HepG2 (cell line): ENCODE results near the gene H2AZ1. TPM values are rescaled to one million over a fixed set of nuclear protein-coding genes. Genes with fewer than 3 reads are reported as not detected.

Experiments
- ARNT ChIP-seq: fragments of 450-650 bp; IDR thresholded peaks from 2 replicates; pipeline ENCODE4 v1.6.1; 2017
- ATF1 ChIP-seq: IDR thresholded peaks from 2 replicates; pipeline ENCODE4 v1.6.1; 2016; ENCODE audit warnings: mild to moderate bottlenecking, control low read depth
- BCL6 ChIP-seq: IDR thresholded peaks from 2 replicates; pipeline ENCODE4 v1.6.1; 2016; ENCODE audit warnings: missing genetic modification reagents, missing compliant biosample characterization
- CREB3 ChIP-seq: sonication (generic); formaldehyde crosslinking; IDR thresholded peaks from 2 replicates; pipeline ENCODE4 v1.5.0; 2020; ENCODE audit warnings: missing genetic modification reagents
- ELK4 ChIP-seq: sonication (generic); formaldehyde crosslinking; IDR thresholded peaks from 2 replicates; pipeline ENCODE4 v1.9.0; 2021; ENCODE audit warnings: missing genetic modification reagents, borderline replicate concordance
- ERF ChIP-seq: IDR thresholded peaks from 2 replicates; pipeline ENCODE4 v1.6.1; 2018; ENCODE audit warnings: missing biosample characterization, missing genetic modification reagents
- FOSL1 ChIP-seq: sonication (generic); formaldehyde crosslinking; IDR thresholded peaks from 2 replicates; pipeline ENCODE4 v1.9.0; 2021; ENCODE audit warnings: missing genetic modification reagents, borderline replicate concordance
- JUND ChIP-seq: sonication (generic); formaldehyde crosslinking; IDR thresholded peaks from 2 replicates; pipeline ENCODE4 v1.8.0; 2022; ENCODE audit warnings: mild to moderate bottlenecking, missing genetic modification reagents
- NFE2 ChIP-seq: sonication (generic); formaldehyde crosslinking; IDR thresholded peaks from 2 replicates; pipeline ENCODE4 v1.4.0; 2020; ENCODE audit warnings: missing genetic modification reagents
- NPAS2 ChIP-seq: sonication (generic); formaldehyde crosslinking; IDR thresholded peaks from 2 replicates; pipeline ENCODE4 v1.8.0; 2022; ENCODE audit warnings: mild to moderate bottlenecking, missing genetic modification reagents, borderline replicate concordance
- PAWR ChIP-seq: sonication (generic); formaldehyde crosslinking; IDR thresholded peaks from 2 replicates; pipeline ENCODE4 v1.4.0; 2020; ENCODE audit warnings: missing genetic modification reagents, mild to moderate bottlenecking, borderline replicate concordance
- RARG ChIP-seq: sonication (generic); formaldehyde crosslinking; IDR thresholded peaks from 2 replicates; pipeline ENCODE4 v1.4.0; 2020; ENCODE audit warnings: low read depth, mild to moderate bottlenecking, missing genetic modification reagents
- REXO4 ChIP-seq: sonication (generic); formaldehyde crosslinking; IDR thresholded peaks from 2 replicates; pipeline ENCODE4 v1.8.0; 2022; ENCODE audit warnings: missing genetic modification reagents, mild to moderate bottlenecking, borderline replicate concordance
- SAFB2 ChIP-seq: sonication (generic); formaldehyde crosslinking; IDR thresholded peaks from 2 replicates; pipeline ENCODE4 v1.5.1; 2020; ENCODE audit warnings: missing genetic modification reagents, low read depth, mild to moderate bottlenecking, borderline replicate concordance
- SMYD3 ChIP-seq: sonication (generic); formaldehyde crosslinking; IDR thresholded peaks from 2 replicates; pipeline ENCODE4 v1.8.1; 2023; ENCODE audit warnings: mild to moderate bottlenecking, missing genetic modification reagents
- TEF ChIP-seq: sonication (generic); formaldehyde crosslinking; IDR thresholded peaks from 2 replicates; pipeline ENCODE4 v1.5.0; 2020; ENCODE audit warnings: missing genetic modification reagents
- ZFP90 ChIP-seq: sonication (generic); formaldehyde crosslinking; IDR thresholded peaks from 2 replicates; pipeline ENCODE4 v1.8.0; 2022; ENCODE audit warnings: missing genetic modification reagents, mild to moderate bottlenecking, inconsistent platforms, borderline replicate concordance
- ZMAT5 ChIP-seq: sonication (generic); formaldehyde crosslinking; IDR thresholded peaks from 2 replicates; pipeline ENCODE4 v1.5.0; 2020; ENCODE audit warnings: mild to moderate bottlenecking, low read depth, missing genetic modification reagents, borderline replicate concordance
- ZNF10 ChIP-seq: sonication (generic); formaldehyde crosslinking; IDR thresholded peaks from 2 replicates; pipeline ENCODE4 v1.4.0; 2020; ENCODE audit warnings: mild to moderate bottlenecking, low read depth, missing genetic modification reagents, borderline replicate concordance
- ZNF256 ChIP-seq: sonication (generic); formaldehyde crosslinking; conservative IDR thresholded peaks from 2 replicates; pipeline ENCODE4 v1.4.0; 2020; ENCODE audit warnings: missing genetic modification reagents
- ZNF687 ChIP-seq: sonication (generic); formaldehyde crosslinking; IDR thresholded peaks from 2 replicates; pipeline ENCODE4 v1.5.1; 2020; ENCODE audit warnings: mild to moderate bottlenecking, missing genetic modification reagents, moderate library complexity
- ZNF777 ChIP-seq: sonication (generic); formaldehyde crosslinking; IDR thresholded peaks from 2 replicates; pipeline ENCODE4 v1.4.0; 2020; ENCODE audit warnings: missing genetic modification reagents
- ZNF782 ChIP-seq: sonication (generic); formaldehyde crosslinking; IDR thresholded peaks from 2 replicates; pipeline ENCODE4 v1.4.0; 2020; ENCODE audit warnings: missing genetic modification reagents, mild to moderate bottlenecking, borderline replicate concordance
- polyA plus RNA-seq, 8 experiments: library from polyadenylated mRNA; depleted of rRNA in 3 of 8; stranded (reverse) in 7 of 8; unstranded in 1 of 8; fragments of >200 nt; fragmentation: Illumina TruSeq in 4 of 8; extraction: Trizol in 4 of 8; gene quantifications; 2 replicates each; pipeline versions ENCODE4 v1.2.1 to v1.2.3, GENCODE V29; 2011 to 2016; ENCODE audit warnings: low read depth in 4 of 8, missing spikeins in 1 of 8, mixed read lengths in 1 of 8; ENCODE audit not compliant: insufficient read depth in 1 of 8
- total RNA-seq, 5 experiments: library from RNA; depleted of rRNA; stranded (reverse); fragments of >200 nt; fragmentation: Illumina TruSeq; extraction: Trizol; gene quantifications; 2 replicates each; pipeline ENCODE4 v1.2.3, GENCODE V29; 2016; ENCODE audit warnings: low read depth in 1 of 5

H2AZ1 gene
- total and polyA plus RNA-seq, 2 of the 13 experiments (the other 11 are each of a cell fraction or from before 2014, with no cell fraction given), result 301 to 574 TPM

GRCh38 chr4:99946356-99947189, 3.5 kb downstream of the H2AZ1 start, which contains the start of gene DNAJB14 (continued):
- TF ChIP-seq SMYD3 (CRISPR knock-in tag) (0 out of 2 replicates have a peak, but pooled peaks have one; percentile 37), ZNF777 (0 out of 2 replicates have a peak, but pooled peaks have one; percentile 65), REXO4 (CRISPR knock-in tag) (no peak), BCL6 (peak; percentile 11; the same call in 1 of the 2 replicates), FOSL1 (CRISPR knock-in tag) (no peak), TEF (no peak), ATF1 (CRISPR knock-in tag) (no peak), PAWR (no peak), ZNF10 (CRISPR knock-in tag) (no peak), ZNF256 (no peak), NFE2 (CRISPR knock-in tag) (no peak), ZFP90 (CRISPR knock-in tag) (0 out of 2 replicates have a peak, but pooled peaks have one; percentile 44), RARG (CRISPR knock-in tag) (no peak), ERF (CRISPR knock-in tag) (peak; percentile 37; the same call in 1 of the 2 replicates), ARNT (no peak), SAFB2 (0 out of 2 replicates have a peak, but pooled peaks have one; percentile 59), NPAS2 (CRISPR knock-in tag) (no peak), ZMAT5 (no peak), CREB3 (CRISPR knock-in tag) (no peak), JUND (CRISPR knock-in tag) (no peak), ZNF782 (CRISPR knock-in tag) (no peak; the same call in 1 of the 2 replicates), ZNF687 (CRISPR knock-in tag) (peak; percentile 91), ELK4 (no peak)
